ENCODE measurements around the gene PKD1L1. TPM values are rescaled to one million over a fixed set of nuclear protein-coding genes. Genes with fewer than 3 reads are reported as not detected.
"Not testable (repeated sequence)": the region's sequence is repeated elsewhere in the genome, so short reads cannot be mapped to it uniquely, and the experiment has no call there.

The PKD1L1 gene
- polyA plus RNA-seq, 1 donor from 2014 or later = 2.0 TPM

DNA sequence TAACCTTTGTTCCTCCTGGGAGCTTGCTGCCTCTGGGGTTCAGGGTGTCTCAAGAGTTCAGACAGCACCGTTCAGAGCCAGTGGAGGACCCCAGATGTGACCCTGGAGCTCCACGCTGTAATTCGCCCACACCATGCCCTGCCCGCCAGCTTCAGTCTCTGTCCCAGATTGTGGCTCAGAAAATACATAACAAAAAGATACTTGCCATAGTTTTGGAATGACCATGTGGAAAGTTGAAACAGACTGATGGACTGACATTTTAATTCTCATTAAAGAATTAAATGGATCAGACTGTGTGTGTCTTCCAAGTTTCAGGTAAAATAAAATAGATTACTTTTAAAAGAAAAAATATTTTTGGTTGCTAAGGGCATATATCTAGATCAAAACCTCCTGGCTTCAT is 191.6 kb downstream of the PKD1L1 start:
- Histone ChIP-seq H3K79me2 (replicated peaks; ENCODE audit: insufficient read depth, low read length) (no peaks in the 10 kb centered on the region), H3K4me2 (ENCODE audit: low read length) (no peak overlapping the region), H3K27me3 (ENCODE audit: insufficient read depth, low read depth, low read length) (no peaks in the 10 kb centered on the region), H3K36me3 (ENCODE audit: insufficient read depth, low read length) (no peaks in the 10 kb centered on the region), H3K27ac (ENCODE audit: low read length) (no peak overlapping the region), H3K4me3 (ENCODE audit: low read length) (no peak overlapping the region), H3K9me3 (ENCODE audit: low read length) (no peaks in the 10 kb centered on the region), H3K9ac (ENCODE audit: low read length) (no peak overlapping the region), H3K9me2 (ENCODE audit: insufficient read depth, low read length) (no peaks in the 10 kb centered on the region), H2AFZ (ENCODE audit: low read depth, low read length) (no peak overlapping the region), H3F3A (ENCODE audit: insufficient read depth, low read length, poor library complexity, severe bottlenecking) (no peaks in the 10 kb centered on the region), H4K20me1 (ENCODE audit: insufficient read depth) (no peaks in the 10 kb centered on the region)
- TF ChIP-seq MXI1 (conservative IDR thresholded peaks at IDR 0.05; ENCODE audit: poor library complexity, severe bottlenecking) (no peak), EZH2 (IDR thresholded peaks at IDR 0.05; ENCODE audit: borderline replicate concordance, insufficient read depth, low read length, poor library complexity, severe bottlenecking) (no peak), POLR2AphosphoS5 (IDR thresholded peaks at IDR 0.05) (no peak), EP300 (conservative IDR thresholded peaks at IDR 0.05; ENCODE audit: poor library complexity, severe bottlenecking) (no peak), RAD21 (conservative IDR thresholded peaks at IDR 0.05) (no peak), SMC3 (conservative IDR thresholded peaks at IDR 0.05; ENCODE audit: poor library complexity) (no peak), TAF1 (IDR thresholded peaks at IDR 0.05; ENCODE audit: low read depth) (no peak)
- TF ChIP-seq, protein P1, sequence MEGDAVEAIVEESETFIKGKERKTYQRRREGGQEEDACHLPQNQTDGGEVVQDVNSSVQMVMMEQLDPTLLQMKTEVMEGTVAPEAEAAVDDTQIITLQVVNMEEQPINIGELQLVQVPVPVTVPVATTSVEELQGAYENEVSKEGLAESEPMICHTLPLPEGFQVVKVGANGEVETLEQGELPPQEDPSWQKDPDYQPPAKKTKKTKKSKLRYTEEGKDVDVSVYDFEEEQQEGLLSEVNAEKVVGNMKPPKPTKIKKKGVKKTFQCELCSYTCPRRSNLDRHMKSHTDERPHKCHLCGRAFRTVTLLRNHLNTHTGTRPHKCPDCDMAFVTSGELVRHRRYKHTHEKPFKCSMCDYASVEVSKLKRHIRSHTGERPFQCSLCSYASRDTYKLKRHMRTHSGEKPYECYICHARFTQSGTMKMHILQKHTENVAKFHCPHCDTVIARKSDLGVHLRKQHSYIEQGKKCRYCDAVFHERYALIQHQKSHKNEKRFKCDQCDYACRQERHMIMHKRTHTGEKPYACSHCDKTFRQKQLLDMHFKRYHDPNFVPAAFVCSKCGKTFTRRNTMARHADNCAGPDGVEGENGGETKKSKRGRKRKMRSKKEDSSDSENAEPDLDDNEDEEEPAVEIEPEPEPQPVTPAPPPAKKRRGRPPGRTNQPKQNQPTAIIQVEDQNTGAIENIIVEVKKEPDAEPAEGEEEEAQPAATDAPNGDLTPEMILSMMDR (IDR thresholded peaks at IDR 0.05; ENCODE audit: poor library complexity, severe bottlenecking) = no peak
- TF ChIP-seq, protein P2, sequence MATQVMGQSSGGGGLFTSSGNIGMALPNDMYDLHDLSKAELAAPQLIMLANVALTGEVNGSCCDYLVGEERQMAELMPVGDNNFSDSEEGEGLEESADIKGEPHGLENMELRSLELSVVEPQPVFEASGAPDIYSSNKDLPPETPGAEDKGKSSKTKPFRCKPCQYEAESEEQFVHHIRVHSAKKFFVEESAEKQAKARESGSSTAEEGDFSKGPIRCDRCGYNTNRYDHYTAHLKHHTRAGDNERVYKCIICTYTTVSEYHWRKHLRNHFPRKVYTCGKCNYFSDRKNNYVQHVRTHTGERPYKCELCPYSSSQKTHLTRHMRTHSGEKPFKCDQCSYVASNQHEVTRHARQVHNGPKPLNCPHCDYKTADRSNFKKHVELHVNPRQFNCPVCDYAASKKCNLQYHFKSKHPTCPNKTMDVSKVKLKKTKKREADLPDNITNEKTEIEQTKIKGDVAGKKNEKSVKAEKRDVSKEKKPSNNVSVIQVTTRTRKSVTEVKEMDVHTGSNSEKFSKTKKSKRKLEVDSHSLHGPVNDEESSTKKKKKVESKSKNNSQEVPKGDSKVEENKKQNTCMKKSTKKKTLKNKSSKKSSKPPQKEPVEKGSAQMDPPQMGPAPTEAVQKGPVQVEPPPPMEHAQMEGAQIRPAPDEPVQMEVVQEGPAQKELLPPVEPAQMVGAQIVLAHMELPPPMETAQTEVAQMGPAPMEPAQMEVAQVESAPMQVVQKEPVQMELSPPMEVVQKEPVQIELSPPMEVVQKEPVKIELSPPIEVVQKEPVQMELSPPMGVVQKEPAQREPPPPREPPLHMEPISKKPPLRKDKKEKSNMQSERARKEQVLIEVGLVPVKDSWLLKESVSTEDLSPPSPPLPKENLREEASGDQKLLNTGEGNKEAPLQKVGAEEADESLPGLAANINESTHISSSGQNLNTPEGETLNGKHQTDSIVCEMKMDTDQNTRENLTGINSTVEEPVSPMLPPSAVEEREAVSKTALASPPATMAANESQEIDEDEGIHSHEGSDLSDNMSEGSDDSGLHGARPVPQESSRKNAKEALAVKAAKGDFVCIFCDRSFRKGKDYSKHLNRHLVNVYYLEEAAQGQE (IDR thresholded peaks at IDR 0.05; ENCODE audit: borderline replicate concordance) = no peak

DNA sequence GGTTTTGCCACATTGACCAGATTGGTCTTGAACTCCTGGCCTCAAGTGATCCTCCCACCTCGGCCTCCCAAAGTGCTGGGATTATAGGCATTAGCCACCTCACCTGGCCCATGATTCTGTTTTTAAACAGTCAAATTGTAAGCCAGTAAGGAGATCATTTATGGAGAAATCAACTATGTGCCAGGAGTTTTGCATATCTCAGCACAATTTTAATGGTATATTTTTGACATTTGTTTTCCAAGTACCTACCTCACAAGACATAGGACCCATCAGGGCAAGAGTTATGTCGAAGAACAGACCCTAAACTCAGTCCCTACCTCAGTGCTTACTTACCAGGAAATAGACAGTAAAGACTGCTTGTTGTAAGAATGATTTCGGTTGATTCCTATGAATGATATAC is 193.0 kb downstream of the PKD1L1 start:
- H3K36me3 ChIP-seq (ENCODE audit: insufficient read depth, low read length) = no peaks in the 10 kb centered on the region
- no peak for TF ChIP-seq SMC3 (conservative IDR thresholded peaks at IDR 0.05; ENCODE audit: poor library complexity)
- no peak for TF ChIP-seq RAD21 (conservative IDR thresholded peaks at IDR 0.05)
- TF ChIP-seq POLR2AphosphoS5 (IDR thresholded peaks at IDR 0.05) = no peak
- no peak for TF ChIP-seq EZH2 (IDR thresholded peaks at IDR 0.05; ENCODE audit: borderline replicate concordance, insufficient read depth, low read length, poor library complexity, severe bottlenecking)
- no peak for TF ChIP-seq EP300 (conservative IDR thresholded peaks at IDR 0.05; ENCODE audit: poor library complexity, severe bottlenecking)
- TF ChIP-seq, protein P2 (IDR thresholded peaks at IDR 0.05; ENCODE audit: borderline replicate concordance) = no peak
- TF ChIP-seq, protein P1 (IDR thresholded peaks at IDR 0.05; ENCODE audit: poor library complexity, severe bottlenecking) = no peak
- TF ChIP-seq MXI1 (conservative IDR thresholded peaks at IDR 0.05; ENCODE audit: poor library complexity, severe bottlenecking) = no peak
- TF ChIP-seq TAF1 (IDR thresholded peaks at IDR 0.05; ENCODE audit: low read depth) = no peak

DNA sequence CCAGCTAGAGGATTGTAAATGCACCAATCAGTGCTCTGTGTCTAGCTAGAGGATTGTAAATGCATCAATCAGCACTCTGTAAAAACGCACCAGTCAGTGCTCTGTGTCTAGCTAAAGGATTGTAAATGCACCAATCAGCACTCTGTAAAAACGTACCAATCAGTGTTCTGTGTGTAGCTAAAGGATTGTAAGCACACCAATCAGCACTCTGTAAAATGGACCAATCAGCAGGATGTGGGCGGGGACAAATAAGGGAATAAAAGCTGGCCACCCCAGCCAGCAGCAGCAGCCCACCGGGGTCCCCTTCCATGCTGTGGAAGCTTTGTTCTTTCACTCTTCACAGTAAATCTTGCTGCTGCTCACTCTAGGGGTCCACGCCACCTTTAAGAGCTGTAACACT is 196.5 kb downstream of the PKD1L1 start:
- not testable (repeated sequence) for H4K20me1 ChIP-seq (ENCODE audit: insufficient read depth); H3K9ac ChIP-seq (ENCODE audit: low read length); H3K9me3 ChIP-seq (ENCODE audit: low read length); H3K4me3 ChIP-seq (ENCODE audit: low read length); H2AFZ ChIP-seq (ENCODE audit: low read depth, low read length); H3K27me3 ChIP-seq (ENCODE audit: insufficient read depth, low read depth, low read length); H3F3A ChIP-seq (ENCODE audit: insufficient read depth, low read length, poor library complexity, severe bottlenecking); H3K36me3 ChIP-seq (ENCODE audit: insufficient read depth, low read length); H3K4me2 ChIP-seq (ENCODE audit: low read length); H3K27ac ChIP-seq (ENCODE audit: low read length); H3K79me2 ChIP-seq (replicated peaks; ENCODE audit: insufficient read depth, low read length); H3K9me2 ChIP-seq (ENCODE audit: insufficient read depth, low read length)

More for the DNA sequence above, 193.0 kb downstream of the PKD1L1 start:
- Histone ChIP-seq H3K27ac (ENCODE audit: low read length) (no peak overlapping the region), H2AFZ (ENCODE audit: low read depth, low read length) (no peak overlapping the region), H4K20me1 (ENCODE audit: insufficient read depth) (no peaks in the 10 kb centered on the region), H3K9ac (ENCODE audit: low read length) (no peak overlapping the region), H3K9me2 (ENCODE audit: insufficient read depth, low read length) (no peaks in the 10 kb centered on the region), H3K4me3 (ENCODE audit: low read length) (no peak overlapping the region), H3K27me3 (ENCODE audit: insufficient read depth, low read depth, low read length) (no peaks in the 10 kb centered on the region), H3K9me3 (ENCODE audit: low read length) (no peaks in the 10 kb centered on the region), H3F3A (ENCODE audit: insufficient read depth, low read length, poor library complexity, severe bottlenecking) (no peaks in the 10 kb centered on the region), H3K4me2 (ENCODE audit: low read length) (no peak overlapping the region), H3K79me2 (replicated peaks; ENCODE audit: insufficient read depth, low read length) (no peaks in the 10 kb centered on the region)

Data from neural cell (in vitro differentiated cells).